Progenitor cell of endocrine pancreas (in vitro differentiated cells): ENCODE measurements around the gene LRRC56. TPM values are rescaled to one million over a fixed set of nuclear protein-coding genes. Genes with fewer than 3 reads are reported as not detected.

Source experiments
- DNase-seq: peaks from one replicate; pipeline ENCODE4 v3.0.0; 2021; ENCODE audit warnings: low spot score; ENCODE audit not compliant: unreplicated experiment
- H3K27ac Mint-ChIP-seq: 2 replicates; pipeline ENCODE4 v1.8.0; 2021; ENCODE audit warnings: mild to moderate bottlenecking, moderate library complexity, mixed read lengths
- H3K27me3 Mint-ChIP-seq: 2 replicates; pipeline ENCODE4 v1.8.0; 2021; ENCODE audit warnings: mixed read lengths
- H3K36me3 Mint-ChIP-seq: 2 replicates; pipeline ENCODE4 v1.8.0; 2022; ENCODE audit warnings: mixed read lengths; ENCODE audit not compliant: insufficient read depth
- H3K4me1 Mint-ChIP-seq: 2 replicates; pipeline ENCODE4 v1.8.0; 2021; ENCODE audit warnings: low read depth, mixed read lengths
- H3K4me3 Mint-ChIP-seq: 2 replicates; pipeline ENCODE4 v1.8.0; 2021; ENCODE audit warnings: low read depth, mild to moderate bottlenecking, moderate library complexity, mixed read lengths
- H3K9me3 Mint-ChIP-seq: 2 replicates; pipeline ENCODE4 v1.8.0; 2021; ENCODE audit warnings: low read depth, mixed read lengths
- total RNA-seq: library from RNA; stranded (reverse); gene quantifications from 2 replicates; pipeline ENCODE4 v1.2.1, GENCODE V29; 2021
- TF ChIP-seq, protein P1 (sequence below): fragments of 200-600 bp; sonication (generic); IDR thresholded peaks from one replicate; pipeline ENCODE4 v1.5.0; 2021; ENCODE audit warnings: antibody characterized with exemption, mild to moderate bottlenecking; ENCODE audit not compliant: unreplicated experiment

LRRC56 gene
- total RNA-seq, 1 donor from 2014 or later: 5.4 TPM

DNA sequence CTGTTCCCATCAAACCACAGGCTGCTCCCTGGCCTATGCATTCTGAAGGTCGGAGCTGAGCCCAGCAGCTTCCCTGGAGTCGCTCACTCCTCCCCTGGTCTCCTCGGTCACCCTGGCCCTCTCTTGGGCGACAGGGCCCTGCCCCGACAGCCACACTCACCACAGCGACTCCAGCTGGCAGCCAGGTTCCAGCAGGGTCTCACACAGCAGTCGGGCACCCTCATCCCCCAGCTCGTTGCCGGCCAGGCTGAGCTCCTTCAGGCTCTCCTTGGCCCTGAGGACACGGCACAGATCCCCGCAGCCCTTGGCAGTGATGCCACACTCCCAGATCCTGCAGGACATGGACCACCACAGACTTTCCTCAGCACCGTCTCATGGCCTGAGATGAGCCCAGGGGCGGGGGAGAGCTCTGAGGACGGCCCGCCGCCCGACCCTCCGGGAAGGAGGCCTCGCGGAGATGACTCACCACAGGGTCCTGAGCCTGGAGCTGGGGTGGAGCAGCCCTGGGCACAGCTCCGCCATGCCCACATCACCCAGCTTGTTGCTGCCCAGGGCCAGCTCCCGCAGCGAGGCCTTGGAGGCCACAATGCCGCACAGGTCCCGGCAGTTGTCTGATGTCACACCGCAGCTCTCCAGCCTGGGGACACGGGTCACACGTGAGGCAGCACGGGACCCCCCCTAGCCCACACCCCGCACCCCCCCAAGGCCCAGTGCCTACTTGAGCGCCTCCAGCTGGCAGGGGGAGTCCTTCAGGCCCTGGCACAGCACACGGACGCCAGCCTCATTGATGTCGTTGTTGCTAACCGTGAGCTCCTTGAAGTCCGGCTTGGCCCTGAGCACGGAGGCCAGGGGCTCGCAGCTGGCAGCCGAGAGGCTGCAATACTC, 38.8 kb upstream of the LRRC56 start:
- Mint-ChIP-seq H3K4me1 (no peaks in the 10 kb centered on the region), H3K27ac (no peak overlapping the region)
- DNase-seq: no peak

DNA sequence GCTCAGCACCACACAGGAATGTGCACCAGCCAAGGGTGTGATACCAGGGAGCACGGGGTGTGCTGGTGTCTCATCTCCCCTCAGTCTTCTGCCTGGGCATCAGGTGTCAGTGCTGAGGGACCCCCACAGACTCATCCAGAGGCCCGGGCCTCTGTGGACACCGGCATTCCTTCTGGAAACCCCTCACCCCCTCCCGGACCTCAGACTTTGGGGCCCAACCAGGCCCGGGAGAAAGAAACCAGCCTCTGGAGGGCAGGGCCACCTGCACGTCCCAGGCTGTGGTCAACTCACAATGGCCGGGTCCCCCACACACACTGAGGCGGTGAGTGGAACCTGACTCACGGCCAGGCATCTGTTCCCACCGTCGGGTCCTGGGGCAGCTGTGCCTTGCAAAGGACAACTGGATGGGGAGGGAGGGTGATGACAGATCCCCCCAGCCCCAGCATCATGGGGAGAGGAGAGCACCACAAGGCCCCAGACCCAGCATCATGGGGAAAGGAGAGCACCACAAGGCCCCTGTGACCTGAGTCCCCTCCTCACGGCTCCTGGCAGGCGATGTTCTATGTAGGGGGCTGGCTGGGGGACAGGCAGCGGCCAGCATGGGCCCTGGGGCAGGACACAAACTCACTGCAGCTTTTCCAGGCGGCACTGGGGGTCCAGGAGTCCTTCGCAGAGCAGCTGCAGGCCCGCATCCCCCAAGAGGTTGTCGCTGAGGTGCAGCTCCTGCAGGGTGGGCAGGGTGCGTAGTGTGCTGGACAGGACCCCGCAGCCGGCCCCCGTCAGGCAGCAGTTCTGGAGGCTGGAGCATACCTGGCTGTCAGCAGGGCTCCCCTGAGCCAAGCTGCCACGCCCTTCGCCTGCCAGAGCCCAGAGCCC, 37.9 kb upstream of the LRRC56 start:
- Mint-ChIP-seq H3K4me3 (no peak overlapping the region), H3K9me3 (no peaks in the 10 kb centered on the region), H3K36me3 (peaks cover 23% of the 10 kb centered on the region), H3K27ac (no peak overlapping the region), H3K4me1 (no peaks in the 10 kb centered on the region), H3K27me3 (no peaks in the 10 kb centered on the region)
- no peak for DNase-seq
- TF ChIP-seq, protein P1, sequence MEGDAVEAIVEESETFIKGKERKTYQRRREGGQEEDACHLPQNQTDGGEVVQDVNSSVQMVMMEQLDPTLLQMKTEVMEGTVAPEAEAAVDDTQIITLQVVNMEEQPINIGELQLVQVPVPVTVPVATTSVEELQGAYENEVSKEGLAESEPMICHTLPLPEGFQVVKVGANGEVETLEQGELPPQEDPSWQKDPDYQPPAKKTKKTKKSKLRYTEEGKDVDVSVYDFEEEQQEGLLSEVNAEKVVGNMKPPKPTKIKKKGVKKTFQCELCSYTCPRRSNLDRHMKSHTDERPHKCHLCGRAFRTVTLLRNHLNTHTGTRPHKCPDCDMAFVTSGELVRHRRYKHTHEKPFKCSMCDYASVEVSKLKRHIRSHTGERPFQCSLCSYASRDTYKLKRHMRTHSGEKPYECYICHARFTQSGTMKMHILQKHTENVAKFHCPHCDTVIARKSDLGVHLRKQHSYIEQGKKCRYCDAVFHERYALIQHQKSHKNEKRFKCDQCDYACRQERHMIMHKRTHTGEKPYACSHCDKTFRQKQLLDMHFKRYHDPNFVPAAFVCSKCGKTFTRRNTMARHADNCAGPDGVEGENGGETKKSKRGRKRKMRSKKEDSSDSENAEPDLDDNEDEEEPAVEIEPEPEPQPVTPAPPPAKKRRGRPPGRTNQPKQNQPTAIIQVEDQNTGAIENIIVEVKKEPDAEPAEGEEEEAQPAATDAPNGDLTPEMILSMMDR: no peak

More for the DNA sequence above, 38.8 kb upstream of the LRRC56 start:
- TF ChIP-seq, protein P1: no peak
- H3K36me3 Mint-ChIP-seq: peaks cover 23% of the 10 kb centered on the region
- no peaks in the 10 kb centered on the region for H3K9me3 Mint-ChIP-seq
- no peak overlapping the region for H3K4me3 Mint-ChIP-seq
- no peaks in the 10 kb centered on the region for H3K27me3 Mint-ChIP-seq

DNA sequence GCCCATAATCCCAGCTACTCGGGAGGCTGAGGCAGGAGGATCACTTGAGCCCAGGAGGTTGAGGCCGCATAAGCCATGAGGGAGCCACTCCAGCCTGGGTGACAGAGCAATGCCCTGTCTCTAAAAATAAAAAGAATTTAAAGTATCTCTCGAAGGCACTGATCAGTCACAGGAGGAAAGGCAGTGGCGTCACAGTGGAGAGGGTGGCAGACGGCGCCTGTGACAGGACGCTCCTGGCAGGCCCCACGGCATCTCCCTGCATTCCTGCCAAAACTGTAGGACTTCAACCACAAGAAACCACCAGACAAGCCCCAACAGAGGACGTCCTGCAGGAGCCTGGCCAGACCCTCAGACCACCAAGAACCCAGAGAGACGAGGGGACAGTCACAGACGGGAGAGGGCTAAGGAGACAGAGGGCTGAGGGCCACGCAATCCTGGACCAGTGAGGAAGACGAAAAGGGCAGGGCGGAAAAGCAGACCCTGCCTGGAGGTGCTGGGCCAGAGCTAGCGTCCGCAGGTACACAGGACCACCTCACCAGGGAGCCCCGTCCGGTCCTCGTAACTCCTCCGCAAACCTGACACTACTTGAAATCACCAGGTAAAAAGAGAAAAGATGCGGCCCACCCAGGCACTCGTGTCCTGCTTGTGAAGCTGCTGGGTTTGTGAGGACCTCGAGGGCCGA, 36.2 kb upstream of the LRRC56 start:
- Mint-ChIP-seq H3K27ac (no peak overlapping the region), H3K36me3 (peaks cover 16% of the 10 kb centered on the region)

DNA sequence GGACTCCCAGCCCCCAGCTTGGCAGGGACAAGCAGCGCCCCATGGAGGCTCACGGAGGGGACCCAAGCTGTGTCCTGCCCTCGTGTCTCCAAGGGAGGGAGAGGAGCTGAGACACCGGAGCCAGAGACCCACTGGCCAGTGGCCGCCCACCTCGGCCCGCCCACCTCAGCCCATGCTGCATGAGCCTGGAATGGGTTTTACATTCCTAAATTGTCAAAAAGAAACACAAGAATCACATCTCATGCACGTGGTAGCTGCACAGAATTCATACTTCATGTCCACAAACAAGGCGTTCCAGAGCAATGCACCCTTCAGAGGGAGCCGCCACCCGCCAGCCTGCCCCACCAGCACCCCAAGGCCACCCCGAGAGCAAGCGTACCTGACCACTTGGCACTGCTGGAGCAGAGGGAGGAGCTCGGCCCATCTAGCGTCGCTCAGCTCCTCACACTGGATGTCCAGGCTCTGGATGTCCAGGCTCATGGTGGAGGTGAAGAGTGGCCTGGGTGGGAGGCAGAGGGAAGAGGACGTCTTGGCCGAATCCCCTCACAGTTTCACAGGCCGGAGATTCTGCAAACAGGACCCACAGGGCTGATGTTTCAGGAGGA, 35.5 kb upstream of the LRRC56 start:
- H3K27ac Mint-ChIP-seq: no peak overlapping the region
- DNase-seq: no peak
- H3K36me3 Mint-ChIP-seq: peaks cover 16% of the 10 kb centered on the region
- peaks cover 4% of the 10 kb centered on the region for H3K4me1 Mint-ChIP-seq
- no peaks in the 10 kb centered on the region for H3K9me3 Mint-ChIP-seq
- TF ChIP-seq, protein P1: no peak
- H3K4me3 Mint-ChIP-seq: no peak overlapping the region
- no peaks in the 10 kb centered on the region for H3K27me3 Mint-ChIP-seq

More for the DNA sequence above, 36.2 kb upstream of the LRRC56 start:
- Mint-ChIP-seq H3K4me1 (peaks cover 2% of the 10 kb centered on the region), H3K9me3 (no peaks in the 10 kb centered on the region), H3K27me3 (no peaks in the 10 kb centered on the region), H3K4me3 (no peak overlapping the region)
- TF ChIP-seq, protein P1: no peak
- DNase-seq: no peak
